ENCODE measurements around the gene JAM3. TPM values are rescaled to one million over a fixed set of nuclear protein-coding genes. Genes with fewer than 3 reads are reported as not detected.

The JAM3 gene
- total and polyA plus RNA-seq, 2 donors (not counting 3 experiments of a cell fraction or from before 2014, with no cell fraction given) = 78.8 to 137 TPM

GRCh38 chr11:134020598-134020997, 48.3 kb upstream of the JAM3 start:
- Histone ChIP-seq H3K79me2 (ENCODE audit: control insufficient read depth, insufficient read depth, low read length) (no peaks in the 10 kb centered on the region), H3K9ac (replicated peaks; ENCODE audit: extremely low read depth, insufficient read depth, low read length) (no peak overlapping the region), H3K4me3 (replicated peaks in 1 of 3; ENCODE audit: insufficient read depth in 1 of 3, low read depth in 1 of 3, low read length in 3 of 3) (no peak overlapping the region), H3K27me3 (ENCODE audit: control insufficient read depth in 2 of 2, insufficient read depth in 2 of 2, low read length in 2 of 2) (no peaks in the 10 kb centered on the region), H3K27ac (ENCODE audit: insufficient read depth, low read depth, low read length) (no peak overlapping the region), H3K4me1 (ENCODE audit: control insufficient read depth, extremely low read depth, insufficient read depth, low read length) (no peaks in the 10 kb centered on the region), H4K20me1 (replicated peaks; ENCODE audit: control insufficient read depth, extremely low read depth, insufficient read depth, low read length) (no peaks in the 10 kb centered on the region), H3K9me1 (replicated peaks; ENCODE audit: control insufficient read depth, extremely low read depth, insufficient read depth, low read length) (no peaks in the 10 kb centered on the region), H3K36me3 (ENCODE audit: control insufficient read depth in 2 of 2, extremely low read depth in 1 of 2, insufficient read depth in 2 of 2, low read length in 2 of 2) (no peaks in the 10 kb centered on the region), H3K4me2 (ENCODE audit: insufficient read depth, low read length) (no peak overlapping the region), H2AFZ (ENCODE audit: low read depth, low read length) (no peak overlapping the region), H3K9me3 (replicated peaks; ENCODE audit: control insufficient read depth, insufficient read depth, low read length) (no peaks in the 10 kb centered on the region)
- no peak for DNase-seq (ENCODE audit: low read depth, low spot score)
- intact Hi-C loops (cut with micrococcal nuclease) (no loop called here), dilution Hi-C loops (cut with MboI; ENCODE audit: extremely low pct_ligation_motif_present, low sequenced_read_pairs) (no loop called here)
- CTCF ChIA-PET = interaction anchor here (0.5 to 1.4 kb wide), 2 partner anchors 12 to 17 kb away, joined by 3 to 4 read pairs; no protein-coding TSS in a partner anchor
- TF ChIP-seq JUN (IDR thresholded peaks at IDR 0.05; ENCODE audit: borderline replicate concordance, insufficient read depth, insufficient read length, low read depth) (no peak), FOS (IDR thresholded peaks at IDR 0.05; ENCODE audit: borderline replicate concordance, insufficient read depth, low read length) (no peak), MYC (IDR thresholded peaks at IDR 0.05; ENCODE audit: low read depth, low read length) (no peak), POLR2A (IDR thresholded peaks at IDR 0.05; ENCODE audit: low read depth, low read length) (no peak), MAX (IDR thresholded peaks at IDR 0.05; ENCODE audit: insufficient read depth, insufficient read length) (no peak), EZH2 (IDR thresholded peaks at IDR 0.05; ENCODE audit: borderline replicate concordance, low read depth, low read length, severe bottlenecking) (no peak), CTCF (IDR thresholded peaks at IDR 0.05; ENCODE audit: extremely low read depth in 1 of 2, insufficient read depth in 1 of 2, low read depth in 1 of 2, low read length in 2 of 2) (no peak), GATA2 (IDR thresholded peaks at IDR 0.05; ENCODE audit: insufficient read depth, insufficient read length, low read depth, low read length) (no peak)
- no peak for FAIRE-seq
- BruUV-seq (replicated peaks) = no TSS peak
- POLR2A ChIA-PET = no interaction called here
